Ishikawa (cell line): Measurements from ENCODE around the gene KCNAB1.

Experiments used
- CEBPB ChIP-seq: IDR thresholded peaks from 2 replicates; pipeline ENCODE4 v1.6.1; 2012
- CREB1 ChIP-seq: IDR thresholded peaks from 2 replicates; pipeline ENCODE4 v1.6.1; 2012; ENCODE audit warnings: low read depth
- EP300 ChIP-seq: IDR thresholded peaks from 2 replicates; pipeline ENCODE4 v1.6.1; 2012; ENCODE audit warnings: borderline replicate concordance
- FOXM1 ChIP-seq: IDR thresholded peaks from 2 replicates; pipeline ENCODE4 v1.6.1; 2012; ENCODE audit warnings: low read depth, borderline replicate concordance
- MAX ChIP-seq: IDR thresholded peaks from 2 replicates; pipeline ENCODE4 v1.6.1; 2012
- RAD21 ChIP-seq: IDR thresholded peaks from 2 replicates; pipeline ENCODE4 v1.6.1; 2012; ENCODE audit warnings: low read depth
- REST ChIP-seq: IDR thresholded peaks from 2 replicates; pipeline ENCODE4 v1.6.1; 2012; ENCODE audit warnings: low read depth, mild to moderate bottlenecking
- TAF1 ChIP-seq: IDR thresholded peaks from 2 replicates; pipeline ENCODE4 v1.6.1; 2012; ENCODE audit warnings: low read depth, mild to moderate bottlenecking
- TEAD4 ChIP-seq: IDR thresholded peaks from 2 replicates; pipeline ENCODE4 v1.6.1; 2012
- USF1 ChIP-seq: IDR thresholded peaks from 2 replicates; pipeline ENCODE4 v1.6.1; 2012
- YY1 ChIP-seq: IDR thresholded peaks from 2 replicates; pipeline ENCODE4 v1.6.1; 2012; ENCODE audit warnings: low read depth
- ZBTB7A ChIP-seq: IDR thresholded peaks from 2 replicates; pipeline ENCODE4 v1.6.1; 2012; ENCODE audit warnings: low read depth

- TF ChIP-seq RAD21: no peak
- no peak for TF ChIP-seq CREB1
- TF ChIP-seq TAF1: no peak
- TF ChIP-seq REST: no peak
- no peak for TF ChIP-seq FOXM1
- TF ChIP-seq CEBPB: no peak
- no peak for TF ChIP-seq EP300
- no peak for TF ChIP-seq MAX
- TF ChIP-seq USF1: no peak
- TF ChIP-seq ZBTB7A: no peak
- no peak for TF ChIP-seq TEAD4
- TF ChIP-seq YY1: no peak
These were observed 68.4 kb downstream of the KCNAB1 start for GRCh38 chr3:156188757-156189156.
